HFFc6 (cell line): ENCODE measurements around the gene RHD. TPM values are rescaled to one million over a fixed set of nuclear protein-coding genes. Genes with fewer than 3 reads are reported as not detected.
"Not testable (repeated sequence)": the region's sequence is repeated elsewhere in the genome, so short reads cannot be mapped to it uniquely, and the experiment has no call there.

ENCODE experiments used
- DNase-seq: peaks from one replicate; pipeline ENCODE4 v3.0.0-alpha.2; 2018
- H3K27ac Mint-ChIP-seq: 2 replicates; pipeline ENCODE4 v1.8.0; 2020; ENCODE audit warnings: mild to moderate bottlenecking, mixed read lengths
- H3K27me3 Mint-ChIP-seq: 2 replicates; pipeline ENCODE4 v1.8.0; 2021; ENCODE audit warnings: mild to moderate bottlenecking, moderate library complexity, mixed read lengths; ENCODE audit not compliant: insufficient read depth
- H3K36me3 Mint-ChIP-seq: 2 replicates; pipeline ENCODE4 v1.8.0; 2021; ENCODE audit warnings: low read depth, mixed read lengths
- H3K4me1 Mint-ChIP-seq: 2 replicates; pipeline ENCODE4 v1.8.0; 2020; ENCODE audit warnings: low read depth, mixed read lengths
- H3K4me3 Mint-ChIP-seq: 2 replicates; pipeline ENCODE4 v1.8.0; 2020; ENCODE audit warnings: mild to moderate bottlenecking, moderate library complexity, mixed read lengths
- H3K9me3 Mint-ChIP-seq: 2 replicates; pipeline ENCODE4 v1.8.0; 2020; ENCODE audit warnings: mild to moderate bottlenecking, mixed read lengths
- CTCF ChIP-seq: fragments of 200-600 bp; sonication (generic); IDR thresholded peaks from 2 replicates; pipeline ENCODE4 v1.5.0; 2021; ENCODE audit warnings: antibody characterized with exemption, mild to moderate bottlenecking
- long read RNA-seq: library from polyadenylated mRNA; unstranded; transcript quantifications from one replicate; pipeline ENCODE4 v2.0.0, GENCODE V29; 2019
- total RNA-seq, 6 experiments: library from RNA; stranded (reverse); fragmentation: NEBNext Ultra II Directional; extraction: Animal tissue kit (Norgen Biotek cat#: 25700); gene quantifications; 2 replicates in 1 of 6; 3 replicates in 5 of 6; pipeline ENCODE4 v1.2.3, GENCODE V29; 2021

RHD gene
- not detected for total RNA-seq
- long read RNA-seq, partial matches to known transcripts = 0 of 1 reads
- long read RNA-seq, other reads (novel, unspliced or antisense) = 1 of 1 reads

- H3K9me3 Mint-ChIP-seq, H3K4me3 Mint-ChIP-seq, DNase-seq, H3K4me1 Mint-ChIP-seq, H3K36me3 Mint-ChIP-seq, H3K27ac Mint-ChIP-seq: not testable (repeated sequence)
- peaks cover 11% of the 10 kb centered on the region for H3K27me3 Mint-ChIP-seq
Measured at GRCh38 chr1:25272238-25272637, at the start of gene RHD. Gene RHD, plus strand, starts transcription at chr1:25272509. Its CDS starts 39 bp downstream, at chr1:25272548.

GRCh38 chr1:25222606-25223005, 49.7 kb upstream of the RHD start:
- no peaks in the 10 kb centered on the region; the same call in 1 of the 2 replicates for H3K27me3 Mint-ChIP-seq
- no peaks in the 10 kb centered on the region for H3K9me3 Mint-ChIP-seq
- no peak overlapping the region for H3K4me3 Mint-ChIP-seq
- H3K4me1 Mint-ChIP-seq = peaks cover 16% of the 10 kb centered on the region
- H3K27ac Mint-ChIP-seq = no peak overlapping the region
- TF ChIP-seq CTCF = no peak
- H3K36me3 Mint-ChIP-seq = peaks cover 38% of the 10 kb centered on the region
- no peak for DNase-seq

- Mint-ChIP-seq H3K36me3 (peaks cover 43% of the 10 kb centered on the region), H3K4me3 (no peak overlapping the region), H3K27me3 (no peaks in the 10 kb centered on the region; the same call in 1 of the 2 replicates), H3K9me3 (no peaks in the 10 kb centered on the region), H3K4me1 (peaks cover 24% of the 10 kb centered on the region), H3K27ac (peak overlapping the region; percentile 45; the same call in 1 of the 2 replicates)
- DNase-seq = peak; percentile 29
- TF ChIP-seq CTCF = no peak
Measured at GRCh38 chr1:25223471-25223870, 48.8 kb upstream of the RHD start.

GRCh38 chr1:25232027-25232865, 40.1 kb upstream of the RHD start, which contains the start of gene SYF2:
Gene SYF2, minus strand, starts transcription at chr1:25232502. Its CDS starts 35 bp downstream, at chr1:25232467.
- peak; percentile 84 for DNase-seq
- H3K27ac Mint-ChIP-seq = no peak within 1 kb of the TSS
- no peak for TF ChIP-seq CTCF
- peaks cover 20% of the 10 kb centered on the region for H3K36me3 Mint-ChIP-seq
- peaks cover 30% of the 10 kb centered on the region for H3K4me1 Mint-ChIP-seq
- H3K4me3 Mint-ChIP-seq = no peak within 1 kb of the TSS
- peaks cover 5% of the 10 kb centered on the region for H3K27me3 Mint-ChIP-seq
- no peaks in the 10 kb centered on the region for H3K9me3 Mint-ChIP-seq

GRCh38 chr1:25232866-25233784, 39.2 kb upstream of the RHD start:
- peak; percentile 75 for DNase-seq
- Mint-ChIP-seq H3K36me3 (peaks cover 13% of the 10 kb centered on the region; the same call in 1 of the 2 replicates), H3K4me3 (no peak overlapping the region), H3K27ac (no peak overlapping the region), H3K9me3 (no peaks in the 10 kb centered on the region), H3K27me3 (peaks cover 8% of the 10 kb centered on the region), H3K4me1 (peaks cover 23% of the 10 kb centered on the region)
- no peak for TF ChIP-seq CTCF

- not testable (repeated sequence) for H3K4me3 Mint-ChIP-seq
- H3K27me3 Mint-ChIP-seq = peaks cover 14% of the 10 kb centered on the region
Measured at GRCh38 chr1:25235411-25235810, 36.9 kb upstream of the RHD start.

GRCh38 chr1:25236261-25236660, 36.0 kb upstream of the RHD start:
- not testable (repeated sequence) for DNase-seq, H3K4me3 Mint-ChIP-seq, H3K9me3 Mint-ChIP-seq, H3K36me3 Mint-ChIP-seq
- peaks cover 13% of the 10 kb centered on the region for H3K27me3 Mint-ChIP-seq
- 0 out of 2 replicates have a peak overlapping the region, but pooled peaks have one; percentile 16 for H3K27ac Mint-ChIP-seq
- peaks cover 27% of the 10 kb centered on the region for H3K4me1 Mint-ChIP-seq

More at GRCh38 chr1:25235411-25235810, 36.9 kb upstream of the RHD start:
- not testable (repeated sequence) for H3K36me3 Mint-ChIP-seq, H3K27ac Mint-ChIP-seq, DNase-seq, H3K9me3 Mint-ChIP-seq
- H3K4me1 Mint-ChIP-seq = peaks cover 21% of the 10 kb centered on the region
